ENCODE results near the gene PLEKHG3.

DNA sequence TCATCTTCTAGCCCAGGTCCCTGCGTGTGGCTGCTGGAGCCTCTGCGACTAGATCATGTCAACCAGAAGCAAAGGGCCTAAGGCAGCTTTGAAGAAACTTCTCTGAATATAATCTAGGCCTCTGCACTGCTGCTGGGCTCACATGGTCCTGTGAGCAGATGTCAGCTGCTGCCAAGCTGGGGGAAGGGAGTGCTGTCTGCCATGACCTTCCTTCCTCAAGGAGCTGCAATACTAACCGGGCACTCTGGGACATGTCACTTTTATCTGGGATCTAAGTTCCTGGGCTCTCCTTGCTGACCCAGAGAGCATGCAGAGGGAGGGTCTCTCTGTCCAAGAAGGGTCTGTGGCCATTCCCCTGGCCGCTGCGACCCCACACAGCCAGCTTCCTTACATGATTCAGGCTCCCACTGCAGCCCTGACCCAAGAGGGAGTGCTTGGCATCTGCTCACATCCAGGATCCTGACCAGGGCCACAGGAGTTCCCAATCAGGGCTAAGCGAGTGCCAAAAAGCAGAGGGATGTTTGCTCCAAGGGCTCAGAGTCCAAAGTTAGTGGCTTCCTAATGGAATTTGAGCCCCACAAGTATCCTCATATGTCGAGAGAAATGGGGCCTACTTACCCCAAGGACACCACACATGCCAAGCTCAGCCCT is 74.0 kb downstream of the PLEKHG3 start:
- TF ChIP-seq EZH2 (IDR thresholded peaks at IDR 0.05; ENCODE audit: borderline replicate concordance, control insufficient read depth, low read depth, low read length) = no peak
- no peak for TF ChIP-seq TCF3 (IDR thresholded peaks at IDR 0.05; ENCODE audit: borderline replicate concordance, insufficient read depth, low read depth, low read length)
- TF ChIP-seq, protein P1, sequence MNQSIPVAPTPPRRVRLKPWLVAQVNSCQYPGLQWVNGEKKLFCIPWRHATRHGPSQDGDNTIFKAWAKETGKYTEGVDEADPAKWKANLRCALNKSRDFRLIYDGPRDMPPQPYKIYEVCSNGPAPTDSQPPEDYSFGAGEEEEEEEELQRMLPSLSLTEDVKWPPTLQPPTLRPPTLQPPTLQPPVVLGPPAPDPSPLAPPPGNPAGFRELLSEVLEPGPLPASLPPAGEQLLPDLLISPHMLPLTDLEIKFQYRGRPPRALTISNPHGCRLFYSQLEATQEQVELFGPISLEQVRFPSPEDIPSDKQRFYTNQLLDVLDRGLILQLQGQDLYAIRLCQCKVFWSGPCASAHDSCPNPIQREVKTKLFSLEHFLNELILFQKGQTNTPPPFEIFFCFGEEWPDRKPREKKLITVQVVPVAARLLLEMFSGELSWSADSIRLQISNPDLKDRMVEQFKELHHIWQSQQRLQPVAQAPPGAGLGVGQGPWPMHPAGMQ (IDR thresholded peaks at IDR 0.05; ENCODE audit: borderline replicate concordance) = no peak
- TF ChIP-seq, protein P2, sequence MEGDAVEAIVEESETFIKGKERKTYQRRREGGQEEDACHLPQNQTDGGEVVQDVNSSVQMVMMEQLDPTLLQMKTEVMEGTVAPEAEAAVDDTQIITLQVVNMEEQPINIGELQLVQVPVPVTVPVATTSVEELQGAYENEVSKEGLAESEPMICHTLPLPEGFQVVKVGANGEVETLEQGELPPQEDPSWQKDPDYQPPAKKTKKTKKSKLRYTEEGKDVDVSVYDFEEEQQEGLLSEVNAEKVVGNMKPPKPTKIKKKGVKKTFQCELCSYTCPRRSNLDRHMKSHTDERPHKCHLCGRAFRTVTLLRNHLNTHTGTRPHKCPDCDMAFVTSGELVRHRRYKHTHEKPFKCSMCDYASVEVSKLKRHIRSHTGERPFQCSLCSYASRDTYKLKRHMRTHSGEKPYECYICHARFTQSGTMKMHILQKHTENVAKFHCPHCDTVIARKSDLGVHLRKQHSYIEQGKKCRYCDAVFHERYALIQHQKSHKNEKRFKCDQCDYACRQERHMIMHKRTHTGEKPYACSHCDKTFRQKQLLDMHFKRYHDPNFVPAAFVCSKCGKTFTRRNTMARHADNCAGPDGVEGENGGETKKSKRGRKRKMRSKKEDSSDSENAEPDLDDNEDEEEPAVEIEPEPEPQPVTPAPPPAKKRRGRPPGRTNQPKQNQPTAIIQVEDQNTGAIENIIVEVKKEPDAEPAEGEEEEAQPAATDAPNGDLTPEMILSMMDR (IDR thresholded peaks at IDR 0.05 in 2 of 3, conservative IDR thresholded peaks at IDR 0.05 in 1 of 3; ENCODE audit: control insufficient read depth in 2 of 3, extremely low read depth in 1 of 3, insufficient read depth in 1 of 3, low read depth in 3 of 3, low read length in 3 of 3) = no peak
